HG02973 (cell line): ENCODE data around the gene PDIA3.
"Not testable (repeated sequence)": the region's sequence is repeated elsewhere in the genome, so short reads cannot be mapped to it uniquely, and the experiment has no call there.

Source experiments
- ATAC-seq: cut with Tn5 transposase; IDR thresholded peaks from one replicate; pipeline ENCODE4 v1.9.1; 2021; ENCODE audit warnings: moderate library complexity; ENCODE audit not compliant: unreplicated experiment

The PDIA3 gene

DNA sequence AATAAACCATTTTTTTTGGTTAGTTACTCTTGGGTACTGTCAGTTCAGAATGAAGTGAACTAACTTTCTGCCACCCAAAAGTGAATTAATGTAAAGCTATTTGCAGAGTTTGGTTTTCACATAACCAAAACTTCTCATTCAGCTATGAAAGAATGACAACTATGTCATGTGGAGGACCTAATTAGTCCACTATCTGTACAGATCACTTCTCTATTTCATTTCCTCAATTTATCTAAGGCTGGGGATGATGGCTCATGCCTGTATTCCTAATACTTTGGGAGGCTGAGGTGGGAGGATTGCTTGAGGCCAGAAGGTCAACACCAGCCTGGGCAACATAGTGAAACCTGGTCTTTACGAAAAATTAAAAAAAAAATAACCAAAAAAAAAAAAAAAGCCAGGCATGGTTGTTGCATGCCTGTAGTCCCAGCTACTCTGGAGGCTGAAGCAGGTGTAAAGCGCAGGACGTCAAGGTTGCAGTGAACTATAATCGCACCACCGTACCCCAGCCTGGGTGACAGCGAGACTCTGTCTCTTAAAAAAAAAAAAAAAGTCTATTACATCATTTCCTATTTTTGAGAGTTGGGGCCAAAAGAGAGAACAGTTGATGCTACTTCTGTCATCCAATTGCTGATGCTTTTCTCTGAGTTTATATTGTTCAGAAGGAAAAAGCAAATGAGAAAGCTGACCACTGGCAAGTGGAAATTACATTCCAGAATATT lies 62.9 kb downstream of the PDIA3 start:
- ATAC-seq, result peak; percentile 55

DNA sequence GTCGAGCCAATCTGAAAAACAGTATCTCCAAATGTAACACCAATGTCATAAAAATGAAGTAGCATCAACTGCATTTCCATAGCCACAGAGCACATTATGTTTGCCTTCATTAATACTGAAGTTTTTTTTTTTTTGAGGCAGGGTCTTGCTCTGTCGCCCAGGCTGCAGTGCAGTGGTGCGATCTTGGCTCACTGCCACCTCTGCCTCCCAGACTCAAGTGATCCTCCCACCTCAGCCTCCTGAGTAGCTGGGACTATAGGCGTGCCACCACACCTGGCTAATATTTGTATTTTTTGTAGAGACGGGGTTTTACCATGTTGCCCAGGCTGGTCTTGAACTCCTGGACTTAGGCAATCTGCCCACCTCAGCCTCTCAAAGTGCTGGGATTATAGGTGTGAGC lies 68.8 kb downstream of the PDIA3 start:
- not testable (repeated sequence) for ATAC-seq

DNA sequence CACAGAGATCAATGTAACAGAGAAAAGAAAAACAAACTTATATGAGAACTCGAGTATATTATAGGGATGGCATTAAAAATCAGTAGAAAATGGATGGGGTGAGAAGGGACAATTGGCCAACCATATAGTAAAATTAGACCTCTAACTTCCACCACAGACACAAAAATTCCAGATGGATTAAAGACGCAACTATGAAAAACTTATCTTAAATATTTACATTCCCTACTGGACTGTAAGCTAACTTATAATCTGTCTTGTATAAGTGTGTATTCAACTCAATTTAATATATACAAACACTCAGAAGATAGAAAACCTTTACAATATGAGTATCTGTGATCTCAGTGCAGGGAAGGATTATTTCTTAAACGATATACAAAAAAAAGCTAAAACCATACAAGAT lies 75.3 kb downstream of the PDIA3 start:
- no peak for ATAC-seq
